OCI-LY3 (cell line): Measurements from ENCODE around the gene RXYLT1.

ENCODE experiments used
- EZH2phosphoT487 ChIP-seq: fragments of 200-600 bp; shearing (Covaris generic); IDR thresholded peaks from 2 replicates; pipeline ENCODE4 v1.6.1; 2018; ENCODE audit warnings: antibody characterized with exemption, mixed run types, low read depth
- TF ChIP-seq, protein P1 (sequence below): fragments of 200-600, 300-600 bp; sonication (generic); IDR thresholded peaks from 2 replicates; pipeline ENCODE4 v1.5.1; 2014; ENCODE audit warnings: antibody characterized with exemption, low read length, low read depth

DNA sequence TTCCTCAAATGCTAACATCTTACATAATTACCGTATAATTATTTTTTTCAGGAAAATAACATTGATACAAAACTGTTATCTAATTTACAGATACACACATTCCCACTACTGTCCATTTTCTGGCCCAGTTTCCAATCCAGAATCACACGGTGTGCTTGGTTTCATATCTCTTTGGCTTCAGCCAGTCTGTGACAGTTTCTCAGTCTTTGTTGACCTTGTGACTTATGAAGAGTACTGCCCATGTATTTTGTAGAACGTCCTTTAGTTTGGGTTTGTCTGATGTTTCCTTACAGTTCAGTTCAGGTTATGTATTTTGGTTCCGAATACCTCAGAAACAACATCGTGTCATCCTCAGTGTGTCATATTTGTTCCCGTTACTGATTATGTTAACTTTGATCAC, 16.2 kb downstream of the RXYLT1 start:
- TF ChIP-seq, protein P1, sequence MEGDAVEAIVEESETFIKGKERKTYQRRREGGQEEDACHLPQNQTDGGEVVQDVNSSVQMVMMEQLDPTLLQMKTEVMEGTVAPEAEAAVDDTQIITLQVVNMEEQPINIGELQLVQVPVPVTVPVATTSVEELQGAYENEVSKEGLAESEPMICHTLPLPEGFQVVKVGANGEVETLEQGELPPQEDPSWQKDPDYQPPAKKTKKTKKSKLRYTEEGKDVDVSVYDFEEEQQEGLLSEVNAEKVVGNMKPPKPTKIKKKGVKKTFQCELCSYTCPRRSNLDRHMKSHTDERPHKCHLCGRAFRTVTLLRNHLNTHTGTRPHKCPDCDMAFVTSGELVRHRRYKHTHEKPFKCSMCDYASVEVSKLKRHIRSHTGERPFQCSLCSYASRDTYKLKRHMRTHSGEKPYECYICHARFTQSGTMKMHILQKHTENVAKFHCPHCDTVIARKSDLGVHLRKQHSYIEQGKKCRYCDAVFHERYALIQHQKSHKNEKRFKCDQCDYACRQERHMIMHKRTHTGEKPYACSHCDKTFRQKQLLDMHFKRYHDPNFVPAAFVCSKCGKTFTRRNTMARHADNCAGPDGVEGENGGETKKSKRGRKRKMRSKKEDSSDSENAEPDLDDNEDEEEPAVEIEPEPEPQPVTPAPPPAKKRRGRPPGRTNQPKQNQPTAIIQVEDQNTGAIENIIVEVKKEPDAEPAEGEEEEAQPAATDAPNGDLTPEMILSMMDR, result no peak
- no peak for TF ChIP-seq EZH2phosphoT487
